T-helper 2 cell treated with Interferon-gamma antibody and Interleukin-4, amounts not matched to agents 5 μg/mL and 100 μg/mL, for 36 hours (primary cell): Measurements from ENCODE around the gene LRGUK.
"Not testable (repeated sequence)": the region's sequence is repeated elsewhere in the genome, so short reads cannot be mapped to it uniquely, and the experiment has no call there.

Experiments
- DNase-seq: peaks from one replicate; pipeline ENCODE4 v3.0.0; 2021; ENCODE audit warnings: low spot score
- H3K27ac Mint-ChIP-seq: one replicate; pipeline ENCODE4 v1.8.0; 2021; ENCODE audit warnings: mild to moderate bottlenecking, mixed read lengths
- H3K27me3 Mint-ChIP-seq: one replicate; pipeline ENCODE4 v1.8.0; 2021; ENCODE audit warnings: low read depth, mixed read lengths
- H3K36me3 Mint-ChIP-seq: one replicate; pipeline ENCODE4 v1.8.0; 2021; ENCODE audit warnings: low read depth, mixed read lengths
- H3K4me1 Mint-ChIP-seq: one replicate; pipeline ENCODE4 v1.8.0; 2021; ENCODE audit warnings: low read depth, mixed read lengths
- H3K4me3 Mint-ChIP-seq: one replicate; pipeline ENCODE4 v1.8.0; 2022; ENCODE audit warnings: mild to moderate bottlenecking, moderate library complexity, mixed read lengths
- H3K9me3 Mint-ChIP-seq: one replicate; pipeline ENCODE4 v1.8.0; 2021; ENCODE audit warnings: mixed read lengths

The LRGUK gene

GRCh38 chr7:134262322-134262721 lies 135.2 kb downstream of the LRGUK start:
- no peaks in the 10 kb centered on the region for H3K27me3 Mint-ChIP-seq
- no peak for DNase-seq
- no peak overlapping the region for H3K27ac Mint-ChIP-seq
- H3K4me1 Mint-ChIP-seq: no peaks in the 10 kb centered on the region
- no peaks in the 10 kb centered on the region for H3K9me3 Mint-ChIP-seq
- no peaks in the 10 kb centered on the region for H3K36me3 Mint-ChIP-seq
- H3K4me3 Mint-ChIP-seq: no peak overlapping the region

- no peaks in the 10 kb centered on the region for H3K4me1 Mint-ChIP-seq
- peaks cover 28% of the 10 kb centered on the region for H3K27me3 Mint-ChIP-seq
- no peaks in the 10 kb centered on the region for H3K36me3 Mint-ChIP-seq
- H3K9me3 Mint-ChIP-seq: no peaks in the 10 kb centered on the region
- no peak for DNase-seq
- H3K4me3 Mint-ChIP-seq: no peak overlapping the region
- H3K27ac Mint-ChIP-seq: no peak overlapping the region
Observed at GRCh38 chr7:134276951-134277350, 149.8 kb downstream of the LRGUK start.

GRCh38 chr7:134278502-134279153 lies 151.5 kb downstream of the LRGUK start:
- no peak for DNase-seq
- peaks cover 24% of the 10 kb centered on the region for H3K27me3 Mint-ChIP-seq
- H3K36me3 Mint-ChIP-seq: no peaks in the 10 kb centered on the region
- H3K9me3 Mint-ChIP-seq: no peaks in the 10 kb centered on the region
- H3K27ac Mint-ChIP-seq: no peak overlapping the region
- H3K4me1 Mint-ChIP-seq: no peaks in the 10 kb centered on the region
- H3K4me3 Mint-ChIP-seq: no peak overlapping the region

DNA sequence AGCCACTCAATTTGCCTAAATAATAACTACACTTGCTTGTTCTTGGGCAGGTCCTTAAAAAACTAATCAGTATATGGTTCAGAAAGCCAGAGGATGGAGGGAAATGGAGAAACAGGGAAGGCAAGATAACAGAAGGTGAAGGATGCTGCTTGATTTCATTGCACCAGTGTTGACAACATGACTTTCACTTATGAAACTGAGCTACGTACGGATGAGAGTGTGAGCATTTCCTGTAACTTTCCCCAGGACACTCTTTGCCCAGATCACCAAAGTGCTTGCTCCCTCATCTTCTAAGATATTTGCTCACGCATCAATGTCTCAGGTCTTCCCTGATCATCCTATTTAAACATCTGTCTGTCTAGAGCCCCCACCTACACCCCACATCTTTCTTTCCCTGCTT lies 152.2 kb downstream of the LRGUK start:
- H3K36me3 Mint-ChIP-seq: no peaks in the 10 kb centered on the region
- no peaks in the 10 kb centered on the region for H3K4me1 Mint-ChIP-seq
- H3K4me3 Mint-ChIP-seq: no peak overlapping the region
- no peaks in the 10 kb centered on the region for H3K9me3 Mint-ChIP-seq
- peaks cover 24% of the 10 kb centered on the region for H3K27me3 Mint-ChIP-seq
- H3K27ac Mint-ChIP-seq: no peak overlapping the region
- no peak for DNase-seq

DNA sequence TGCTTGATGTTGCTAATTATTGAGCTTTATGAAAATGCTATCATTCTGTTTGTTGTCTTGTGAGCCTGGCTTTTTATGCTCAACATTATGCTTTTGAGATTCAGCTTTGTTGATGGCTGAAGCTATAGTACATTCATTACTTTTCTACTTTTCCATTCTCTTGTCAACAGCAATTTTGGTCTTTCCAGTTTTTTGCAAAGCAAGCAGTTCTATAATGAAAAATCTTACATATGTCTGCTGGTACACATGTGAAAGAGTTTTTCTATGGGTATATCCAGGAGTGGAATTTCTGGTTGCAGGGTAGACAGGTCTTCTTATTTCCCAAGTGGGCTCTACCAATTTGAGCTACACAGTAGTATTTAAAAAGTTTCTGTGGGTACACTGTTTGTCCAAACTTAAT lies 152.8 kb downstream of the LRGUK start:
- Mint-ChIP-seq H3K27me3 (peaks cover 21% of the 10 kb centered on the region), H3K9me3 (no peaks in the 10 kb centered on the region), H3K36me3 (no peaks in the 10 kb centered on the region), H3K4me1 (no peaks in the 10 kb centered on the region), H3K4me3 (no peak overlapping the region), H3K27ac (no peak overlapping the region)
- DNase-seq: no peak

- no peaks in the 10 kb centered on the region for H3K9me3 Mint-ChIP-seq
- H3K27me3 Mint-ChIP-seq: peaks cover 17% of the 10 kb centered on the region
- no peak overlapping the region for H3K4me3 Mint-ChIP-seq
- no peaks in the 10 kb centered on the region for H3K4me1 Mint-ChIP-seq
- no peaks in the 10 kb centered on the region for H3K36me3 Mint-ChIP-seq
- DNase-seq: no peak
- H3K27ac Mint-ChIP-seq: no peak overlapping the region
Observed at GRCh38 chr7:134280508-134280907, 153.4 kb downstream of the LRGUK start.

- no peaks in the 10 kb centered on the region for H3K36me3 Mint-ChIP-seq
- peaks cover 6% of the 10 kb centered on the region for H3K27me3 Mint-ChIP-seq
- H3K4me3 Mint-ChIP-seq: no peak overlapping the region
- H3K27ac Mint-ChIP-seq: no peak overlapping the region
- no peaks in the 10 kb centered on the region for H3K9me3 Mint-ChIP-seq
- no peak for DNase-seq
- no peaks in the 10 kb centered on the region for H3K4me1 Mint-ChIP-seq
Observed at GRCh38 chr7:134284011-134284410, 156.9 kb downstream of the LRGUK start.

GRCh38 chr7:134284952-134285351 lies 157.8 kb downstream of the LRGUK start:
- H3K36me3 Mint-ChIP-seq: no peaks in the 10 kb centered on the region
- H3K27me3 Mint-ChIP-seq: peaks cover under 1% of the 10 kb centered on the region
- no peaks in the 10 kb centered on the region for H3K9me3 Mint-ChIP-seq
- no peak overlapping the region for H3K27ac Mint-ChIP-seq
- H3K4me1 Mint-ChIP-seq: no peaks in the 10 kb centered on the region
- DNase-seq: no peak
- no peak overlapping the region for H3K4me3 Mint-ChIP-seq

DNA sequence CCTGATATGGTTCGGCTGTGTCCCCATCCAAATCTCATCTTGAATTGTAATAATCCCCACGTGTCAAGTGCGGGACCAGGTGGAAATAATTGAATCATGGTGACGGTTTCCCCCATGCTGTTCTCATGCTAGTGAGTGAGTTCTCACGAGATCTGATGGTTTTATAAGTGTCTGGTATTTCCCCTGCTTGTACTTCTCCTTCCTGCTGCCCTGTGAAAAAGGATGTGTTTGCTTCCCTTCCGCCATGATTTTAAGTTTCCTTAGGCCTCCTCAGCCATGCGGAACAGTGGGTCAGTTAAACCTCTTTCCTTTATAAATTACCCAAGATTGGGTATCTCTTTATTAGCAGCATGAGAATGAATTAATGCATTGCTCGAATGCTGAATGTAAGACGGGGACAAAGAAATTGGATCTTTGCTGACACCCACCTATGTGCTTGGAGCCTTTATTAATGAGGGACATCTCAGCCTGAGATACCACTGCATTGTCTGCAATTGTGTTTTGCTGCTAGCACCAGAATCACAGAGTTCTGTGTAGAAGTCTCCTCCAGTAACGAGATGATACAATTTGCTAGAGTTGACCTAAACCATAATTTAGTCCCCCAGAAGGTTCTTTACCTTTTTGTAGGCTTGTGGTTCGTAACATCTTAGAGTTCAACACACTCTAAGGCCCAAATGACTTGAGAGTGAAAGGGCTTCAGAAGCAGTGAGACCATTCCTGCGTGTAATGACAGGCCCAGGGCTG lies 160.9 kb downstream of the LRGUK start:
- DNase-seq: no peak
- Mint-ChIP-seq H3K4me1 (no peaks in the 10 kb centered on the region), H3K27ac (no peak overlapping the region), H3K36me3 (no peaks in the 10 kb centered on the region), H3K27me3 (no peaks in the 10 kb centered on the region), H3K9me3 (no peaks in the 10 kb centered on the region), H3K4me3 (no peak overlapping the region)

DNA sequence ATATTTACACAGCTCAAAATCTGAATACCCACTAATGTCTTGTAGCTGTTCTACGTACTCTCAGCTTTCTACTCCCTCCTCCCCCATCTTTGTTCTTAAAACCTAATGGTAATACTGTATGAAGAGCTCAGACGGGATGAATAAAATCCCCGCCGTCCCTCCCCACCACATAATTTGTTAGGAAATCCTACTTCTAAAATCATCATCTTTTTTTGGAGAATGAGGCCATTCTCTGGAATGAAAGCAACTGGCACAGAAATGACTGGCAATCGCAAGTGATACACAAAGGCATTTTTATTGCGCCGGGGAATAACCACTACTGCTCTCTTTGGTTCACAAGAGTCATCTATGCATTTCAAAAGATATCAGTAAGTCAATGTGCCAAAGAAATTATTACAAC lies 162.3 kb downstream of the LRGUK start:
- Mint-ChIP-seq H3K27ac (no peak overlapping the region), H3K27me3 (no peaks in the 10 kb centered on the region), H3K36me3 (peaks cover 5% of the 10 kb centered on the region), H3K4me1 (no peaks in the 10 kb centered on the region), H3K9me3 (no peaks in the 10 kb centered on the region), H3K4me3 (no peak overlapping the region)
- no peak for DNase-seq

DNA sequence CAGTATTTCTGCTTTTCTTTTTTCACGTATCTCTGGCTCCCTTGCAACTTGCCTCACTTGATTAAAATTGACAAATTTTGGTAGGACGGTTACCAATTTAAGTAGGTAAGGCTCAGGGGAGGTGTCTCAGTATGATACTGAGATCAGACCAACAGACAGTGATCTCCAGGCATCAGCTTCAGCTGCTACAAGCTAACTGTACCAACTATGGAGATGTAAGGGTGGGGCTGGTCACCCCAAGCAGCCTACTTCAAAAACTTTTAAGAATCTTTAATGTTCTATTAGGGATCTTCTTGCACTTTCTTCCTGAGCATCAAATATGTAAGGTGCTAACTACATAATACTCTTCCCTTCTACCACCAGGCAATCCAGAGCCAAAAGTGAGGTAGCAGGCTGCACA lies 162.7 kb downstream of the LRGUK start:
- H3K9me3 Mint-ChIP-seq: no peaks in the 10 kb centered on the region

GRCh38 chr7:134290286-134290685 lies 163.1 kb downstream of the LRGUK start:
- H3K4me3 Mint-ChIP-seq: no peak overlapping the region
- no peaks in the 10 kb centered on the region for H3K4me1 Mint-ChIP-seq
- H3K27me3 Mint-ChIP-seq: no peaks in the 10 kb centered on the region
- no peak for DNase-seq
- no peaks in the 10 kb centered on the region for H3K9me3 Mint-ChIP-seq
- H3K36me3 Mint-ChIP-seq: peaks cover 9% of the 10 kb centered on the region
- no peak overlapping the region for H3K27ac Mint-ChIP-seq

More for the DNA sequence above, 162.7 kb downstream of the LRGUK start:
- Mint-ChIP-seq H3K4me1 (no peaks in the 10 kb centered on the region), H3K4me3 (no peak overlapping the region), H3K27ac (no peak overlapping the region), H3K27me3 (no peaks in the 10 kb centered on the region), H3K36me3 (peaks cover 9% of the 10 kb centered on the region)
- DNase-seq: no peak

GRCh38 chr7:134293002-134293740 lies 166.0 kb downstream of the LRGUK start:
- DNase-seq: no peak
- H3K9me3 Mint-ChIP-seq: no peaks in the 10 kb centered on the region
- no peak overlapping the region for H3K4me3 Mint-ChIP-seq
- H3K4me1 Mint-ChIP-seq: no peaks in the 10 kb centered on the region
- peaks cover 15% of the 10 kb centered on the region for H3K36me3 Mint-ChIP-seq
- no peaks in the 10 kb centered on the region for H3K27me3 Mint-ChIP-seq
- H3K27ac Mint-ChIP-seq: no peak overlapping the region

DNA sequence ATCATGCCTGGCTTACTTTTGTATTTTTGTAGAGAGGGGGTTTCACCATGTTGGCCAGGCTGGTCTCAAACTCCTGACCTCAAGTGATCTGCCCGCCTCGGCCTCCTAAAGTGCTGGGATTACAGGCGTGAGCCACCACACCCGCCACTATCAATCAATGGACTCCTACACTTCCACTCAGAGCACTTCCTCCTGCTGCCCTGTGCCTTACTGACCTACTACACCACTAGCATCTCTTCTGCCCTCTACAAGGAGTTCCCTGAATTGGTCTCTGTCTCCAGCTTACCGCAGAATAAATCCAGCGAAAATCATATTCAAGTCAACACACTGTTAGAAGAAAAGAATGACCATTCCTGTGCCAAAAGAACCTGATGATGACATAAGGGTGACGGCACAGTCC lies 168.8 kb downstream of the LRGUK start:
- not testable (repeated sequence) for DNase-seq, H3K9me3 Mint-ChIP-seq, H3K4me3 Mint-ChIP-seq, H3K4me1 Mint-ChIP-seq, H3K27ac Mint-ChIP-seq, H3K27me3 Mint-ChIP-seq
- H3K36me3 Mint-ChIP-seq: peaks cover 19% of the 10 kb centered on the region
